Astrocyte (in vitro differentiated cells and primary cell): ENCODE results near the gene CDC37. TPM values are rescaled to one million over a fixed set of nuclear protein-coding genes. Genes with fewer than 3 reads are reported as not detected.
A peak's percentile ranks its signal among the peaks of the same experiment; 100 is the strongest.

Experiments
- DNase-seq: peaks from one replicate; pipeline ENCODE4 v3.0.0-alpha.2; 2010; ENCODE audit warnings: low read depth
- FAIRE-seq: peaks from 2 replicates; lab custom pipeline; 2011; peaks lifted over from hg19 to GRCh38; lab: Jason Lieb, UNC
- H2AFZ ChIP-seq: 2 replicates; pipeline ENCODE4 v1.6.0; 2012; ENCODE audit warnings: low read depth, low read length, inconsistent platforms
- H3K27ac ChIP-seq: 2 replicates; pipeline ENCODE4 v1.5.1; 2011; ENCODE audit warnings: low read depth, low read length, inconsistent platforms
- H3K27me3 ChIP-seq: 2 replicates; pipeline ENCODE4 v1.6.0; 2011; ENCODE audit warnings: low read length, inconsistent platforms; ENCODE audit not compliant: insufficient read depth
- H3K36me3 ChIP-seq: 2 replicates; pipeline ENCODE4 v1.5.1; 2011; ENCODE audit warnings: low read length, inconsistent platforms; ENCODE audit not compliant: insufficient read depth
- H3K4me1 ChIP-seq: 2 replicates; pipeline ENCODE4 v1.5.1; 2011; ENCODE audit warnings: low read length, inconsistent platforms; ENCODE audit not compliant: insufficient read depth
- H3K4me2 ChIP-seq: 2 replicates; pipeline ENCODE4 v1.6.0; 2012; ENCODE audit warnings: low read length, inconsistent platforms
- H3K4me3 ChIP-seq: 2 replicates; pipeline ENCODE4 v1.5.1; 2011; ENCODE audit warnings: low read depth, mild to moderate bottlenecking, low read length, inconsistent platforms; ENCODE audit not compliant: insufficient read depth
- H3K79me2 ChIP-seq: 2 replicates; pipeline ENCODE4 v1.6.0; 2012; ENCODE audit warnings: mild to moderate bottlenecking, low read length, inconsistent platforms; ENCODE audit not compliant: insufficient read depth
- H3K9ac ChIP-seq: 2 replicates; pipeline ENCODE4 v1.6.0; 2012; ENCODE audit warnings: mild to moderate bottlenecking, low read length, inconsistent platforms
- H3K9me3 ChIP-seq: 2 replicates; pipeline ENCODE4 v1.5.1; 2012; ENCODE audit warnings: low read depth, mild to moderate bottlenecking, low read length, inconsistent platforms; ENCODE audit not compliant: insufficient read depth
- H4K20me1 ChIP-seq: 2 replicates; pipeline ENCODE4 v1.6.0; 2012; ENCODE audit warnings: low read length, inconsistent platforms; ENCODE audit not compliant: insufficient read depth
- H3K27ac Mint-ChIP-seq: one replicate; pipeline ENCODE4 v1.8.0; 2021; ENCODE audit warnings: mild to moderate bottlenecking, mixed read lengths; ENCODE audit not compliant: unreplicated experiment
- H3K27me3 Mint-ChIP-seq: one replicate; pipeline ENCODE4 v1.8.0; 2021; ENCODE audit warnings: low read depth, mixed read lengths; ENCODE audit not compliant: unreplicated experiment
- H3K36me3 Mint-ChIP-seq: one replicate; pipeline ENCODE4 v1.8.0; 2021; ENCODE audit warnings: low read depth, mixed read lengths; ENCODE audit not compliant: unreplicated experiment
- H3K4me1 Mint-ChIP-seq: one replicate; pipeline ENCODE4 v1.8.0; 2021; ENCODE audit warnings: low read depth, mixed read lengths; ENCODE audit not compliant: unreplicated experiment
- H3K4me3 Mint-ChIP-seq: one replicate; pipeline ENCODE4 v1.8.0; 2021; ENCODE audit warnings: mild to moderate bottlenecking, moderate library complexity, mixed read lengths; ENCODE audit not compliant: unreplicated experiment
- H3K9me3 Mint-ChIP-seq: one replicate; pipeline ENCODE4 v1.8.0; 2021; ENCODE audit warnings: mild to moderate bottlenecking, mixed read lengths; ENCODE audit not compliant: unreplicated experiment
- EZH2 ChIP-seq: IDR thresholded peaks from 2 replicates; pipeline ENCODE4 v1.6.1; 2012; ENCODE audit warnings: mild to moderate bottlenecking, low read length, inconsistent platforms; ENCODE audit not compliant: insufficient read depth
- total RNA-seq: library from RNA; stranded (reverse); gene quantifications from 2 replicates; pipeline ENCODE4 v1.2.1, GENCODE V29; 2021
- TF ChIP-seq, protein P1 (sequence below): IDR thresholded peaks from 2 replicates; pipeline ENCODE4 v1.5.1; 2011; ENCODE audit warnings: low read depth, mild to moderate bottlenecking, inconsistent platforms, low read length, moderate library complexity; ENCODE audit not compliant: insufficient read depth

CDC37 gene
- total RNA-seq, 1 donor from 2014 or later = 240 TPM

DNA sequence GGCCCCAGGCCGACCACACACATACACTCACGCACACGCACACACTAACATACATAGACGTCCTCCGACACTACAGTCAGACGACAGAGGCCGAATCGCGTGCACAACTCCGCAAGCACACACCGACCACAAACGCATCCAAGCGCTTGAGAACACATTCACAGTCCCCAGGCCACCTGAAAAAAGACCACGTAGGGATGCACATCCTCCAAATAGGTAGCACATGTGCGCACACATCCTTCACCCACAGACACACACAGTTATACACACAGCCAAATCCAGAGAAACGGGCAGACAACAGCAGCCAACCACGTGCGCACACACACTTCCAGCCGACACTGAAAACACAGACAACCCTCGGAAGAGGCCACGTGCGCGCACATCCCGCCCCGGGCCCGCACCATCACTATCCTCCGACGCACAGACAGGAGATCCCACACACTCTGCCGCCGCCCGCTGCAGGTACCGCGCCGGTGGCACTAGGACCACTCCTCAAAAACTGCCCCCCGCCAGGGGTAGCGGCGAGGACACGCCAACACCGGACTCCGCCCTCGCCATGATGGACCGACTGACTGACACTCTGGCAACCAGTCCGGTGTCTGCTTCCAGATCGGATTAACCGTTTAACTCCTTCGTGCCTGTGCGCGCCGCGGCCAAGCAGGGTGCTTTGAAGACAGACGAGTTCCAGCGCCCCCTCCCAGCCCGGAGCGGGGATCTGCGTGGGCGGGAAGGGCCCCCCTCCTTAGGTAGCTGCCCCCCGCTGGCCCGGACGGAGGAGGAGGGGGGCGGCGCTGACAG, 16.5 kb upstream of the CDC37 start:
- peak overlapping the region; percentile 90 for H3K4me2 ChIP-seq
- H3K4me1 Mint-ChIP-seq = peaks cover 18% of the 10 kb centered on the region
- TF ChIP-seq, protein P1, sequence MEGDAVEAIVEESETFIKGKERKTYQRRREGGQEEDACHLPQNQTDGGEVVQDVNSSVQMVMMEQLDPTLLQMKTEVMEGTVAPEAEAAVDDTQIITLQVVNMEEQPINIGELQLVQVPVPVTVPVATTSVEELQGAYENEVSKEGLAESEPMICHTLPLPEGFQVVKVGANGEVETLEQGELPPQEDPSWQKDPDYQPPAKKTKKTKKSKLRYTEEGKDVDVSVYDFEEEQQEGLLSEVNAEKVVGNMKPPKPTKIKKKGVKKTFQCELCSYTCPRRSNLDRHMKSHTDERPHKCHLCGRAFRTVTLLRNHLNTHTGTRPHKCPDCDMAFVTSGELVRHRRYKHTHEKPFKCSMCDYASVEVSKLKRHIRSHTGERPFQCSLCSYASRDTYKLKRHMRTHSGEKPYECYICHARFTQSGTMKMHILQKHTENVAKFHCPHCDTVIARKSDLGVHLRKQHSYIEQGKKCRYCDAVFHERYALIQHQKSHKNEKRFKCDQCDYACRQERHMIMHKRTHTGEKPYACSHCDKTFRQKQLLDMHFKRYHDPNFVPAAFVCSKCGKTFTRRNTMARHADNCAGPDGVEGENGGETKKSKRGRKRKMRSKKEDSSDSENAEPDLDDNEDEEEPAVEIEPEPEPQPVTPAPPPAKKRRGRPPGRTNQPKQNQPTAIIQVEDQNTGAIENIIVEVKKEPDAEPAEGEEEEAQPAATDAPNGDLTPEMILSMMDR = no peak
- TF ChIP-seq EZH2 = peak; percentile 63
- no peaks in the 10 kb centered on the region for H3K9me3 ChIP-seq
- no peaks in the 10 kb centered on the region for H3K36me3 ChIP-seq
- H4K20me1 ChIP-seq = peaks cover 31% of the 10 kb centered on the region
- peak overlapping the region; percentile 55 for H3K4me3 ChIP-seq
- H3K27me3 ChIP-seq = peaks cover 26% of the 10 kb centered on the region
- no peak overlapping the region for H3K27ac ChIP-seq
- H3K4me1 ChIP-seq = peaks cover 50% of the 10 kb centered on the region
- peak overlapping the region; percentile 42 for H3K9ac ChIP-seq
- peak overlapping the region; percentile 88 for H3K4me3 Mint-ChIP-seq
- DNase-seq (peak; percentile 68), FAIRE-seq (no peak)
- peak overlapping the region; percentile 75 for H3K27ac Mint-ChIP-seq
- peaks cover 2% of the 10 kb centered on the region for H3K9me3 Mint-ChIP-seq
- H3K27me3 Mint-ChIP-seq = peaks cover 38% of the 10 kb centered on the region
- H3K36me3 Mint-ChIP-seq = no peaks in the 10 kb centered on the region
- H2AFZ ChIP-seq = peak overlapping the region; percentile 59
- no peaks in the 10 kb centered on the region for H3K79me2 ChIP-seq

DNA sequence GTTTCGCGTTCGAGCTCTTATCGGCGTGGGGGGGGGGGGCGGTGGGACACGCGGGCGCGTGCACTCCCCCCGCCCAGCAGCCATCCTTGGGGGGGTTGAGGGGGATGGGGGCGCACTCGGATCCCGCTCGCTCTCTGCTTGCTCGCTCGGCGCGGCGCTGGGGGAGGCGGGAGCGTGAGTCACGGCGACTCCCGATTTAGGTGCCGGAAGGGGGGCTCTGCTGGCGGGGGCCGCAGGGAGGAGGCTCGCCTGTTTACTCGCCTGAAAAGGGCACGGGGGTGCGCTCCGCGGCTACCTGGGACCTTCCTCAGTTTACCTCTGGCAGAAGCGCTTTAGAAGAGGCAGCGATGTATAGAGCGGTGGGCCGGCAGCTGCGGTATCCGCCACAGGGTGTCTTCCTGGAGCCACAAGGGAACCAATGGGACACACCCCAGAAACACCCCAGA, 15.9 kb upstream of the CDC37 start:
- Histone ChIP-seq H3K9ac (peak overlapping the region; percentile 42), H3K27me3 (peaks cover 22% of the 10 kb centered on the region), H3K36me3 (no peaks in the 10 kb centered on the region), H3K4me1 (peaks cover 45% of the 10 kb centered on the region), H2AFZ (peak overlapping the region; percentile 59), H3K9me3 (peaks cover 3% of the 10 kb centered on the region), H3K27ac (no peak overlapping the region), H3K4me2 (peak overlapping the region; percentile 90), H3K79me2 (no peaks in the 10 kb centered on the region), H3K4me3 (peak overlapping the region; percentile 55), H4K20me1 (peaks cover 31% of the 10 kb centered on the region)
- DNase-seq (no peak), FAIRE-seq (no peak)
- Mint-ChIP-seq H3K27ac (peak overlapping the region; percentile 75), H3K36me3 (no peaks in the 10 kb centered on the region), H3K27me3 (peaks cover 36% of the 10 kb centered on the region), H3K4me1 (peaks cover 18% of the 10 kb centered on the region), H3K4me3 (peak overlapping the region; percentile 88), H3K9me3 (peaks cover 2% of the 10 kb centered on the region)
- TF ChIP-seq, protein P1 = no peak
- TF ChIP-seq EZH2 = peak; percentile 72
